CD14-positive monocyte (primary cell): Measurements from ENCODE around the gene HMGB4. TPM values are rescaled to one million over a fixed set of nuclear protein-coding genes. Genes with fewer than 3 reads are reported as not detected.

Experiments used
- DNase-seq, 3 donors: peaks; one replicate each; pipeline ENCODE4 v3.0.0-alpha.2; 2011 to 2022
- H2AFZ ChIP-seq: 2 replicates; pipeline ENCODE4 v1.6.0; 2012; ENCODE audit warnings: mild to moderate bottlenecking, low read depth, low read length, inconsistent platforms; ENCODE audit not compliant: insufficient read depth, poor library complexity, severe bottlenecking
- H3K27ac ChIP-seq, 2 donors: 1 replicate in 1 of 2; 2 replicates in 1 of 2; pipeline ENCODE4 v1.5.1; 2012 to 2013; ENCODE audit warnings: low read length in 2 of 2, control low read depth in 1 of 2, inconsistent platforms in 1 of 2, low read depth in 1 of 2, mild to moderate bottlenecking in 1 of 2
- H3K27me3 ChIP-seq, 2 donors: one replicate each; pipeline versions ENCODE4 v1.6.0 to v1.6.1; 2011 to 2013; ENCODE audit warnings: low read length in 2 of 2; ENCODE audit not compliant: control insufficient read depth in 2 of 2, insufficient read depth in 2 of 2
- H3K36me3 ChIP-seq, 2 donors: replicated peaks in 1 of 2; 1 replicate in 1 of 2; 2 replicates in 1 of 2; pipeline versions ENCODE4 v1.5.1 to v1.6.1; 2012 to 2013; ENCODE audit warnings: low read length in 2 of 2, control low read depth in 1 of 2, inconsistent platforms in 1 of 2, mild to moderate bottlenecking in 1 of 2; ENCODE audit not compliant: insufficient read depth in 2 of 2, control insufficient read depth in 1 of 2
- H3K4me1 ChIP-seq, 2 donors: 1 replicate in 1 of 2; 2 replicates in 1 of 2; pipeline versions ENCODE4 v1.5.1 to v1.6.1; 2012 to 2013; ENCODE audit warnings: low read length in 2 of 2, control low read depth in 1 of 2, inconsistent platforms in 1 of 2, mild to moderate bottlenecking in 1 of 2, moderate library complexity in 1 of 2; ENCODE audit not compliant: insufficient read depth in 2 of 2, control insufficient read depth in 1 of 2
- H3K4me2 ChIP-seq: replicated peaks from 2 replicates; pipeline ENCODE3; 2012; ENCODE audit warnings: low read length, moderate library complexity, mild to moderate bottlenecking; ENCODE audit not compliant: poor library complexity, severe bottlenecking; ENCODE audit errors: extremely low read depth
- H3K4me3 ChIP-seq, 3 experiments: fragments of 200-600 bp in 1 of 3; sonication (generic) in 1 of 3; replicated peaks in 1 of 3; 1 replicate in 2 of 3; 2 replicates in 1 of 3; pipeline ENCODE4 v1.5.1; 2011 to 2013; ENCODE audit warnings: low read length in 3 of 3, mild to moderate bottlenecking in 3 of 3, control low read depth in 2 of 3, low read depth in 2 of 3, inconsistent platforms in 1 of 3, moderate library complexity in 1 of 3
- H3K79me2 ChIP-seq: 2 replicates; pipeline ENCODE4 v1.6.0; 2012; ENCODE audit warnings: mild to moderate bottlenecking, control low read depth, inconsistent platforms, low read length, moderate library complexity; ENCODE audit not compliant: insufficient read depth
- H3K9ac ChIP-seq: 2 replicates; pipeline ENCODE4 v1.6.0; 2017; ENCODE audit warnings: low read length, mild to moderate bottlenecking; ENCODE audit not compliant: insufficient read depth, poor library complexity, severe bottlenecking
- H3K9me3 ChIP-seq, 2 donors: replicated peaks in 1 of 2; 1 replicate in 1 of 2; 2 replicates in 1 of 2; pipeline versions ENCODE4 v1.5.1 to v1.6.1; 2012 to 2013; ENCODE audit warnings: low read length in 2 of 2, control low read depth in 1 of 2; ENCODE audit not compliant: control insufficient read depth in 1 of 2, insufficient read depth in 1 of 2
- H4K20me1 ChIP-seq: 2 replicates; pipeline ENCODE4 v1.6.0; 2012; ENCODE audit warnings: mild to moderate bottlenecking, low read length, control low read depth, moderate library complexity; ENCODE audit not compliant: insufficient read depth
- H3K27ac Mint-ChIP-seq, 7 donors: one replicate each; pipeline ENCODE4 v1.8.0; 2020; ENCODE audit warnings: mild to moderate bottlenecking in 7 of 7, mixed read lengths in 7 of 7, moderate library complexity in 6 of 7, inconsistent platforms in 2 of 7
- H3K27me3 Mint-ChIP-seq, 3 donors: one replicate each; pipeline ENCODE4 v1.8.0; 2021 to 2022; ENCODE audit warnings: low read depth in 3 of 3, mild to moderate bottlenecking in 3 of 3, mixed read lengths in 3 of 3, moderate library complexity in 3 of 3, inconsistent platforms in 1 of 3
- H3K36me3 Mint-ChIP-seq, 2 donors: one replicate each; pipeline ENCODE4 v1.8.0; 2020; ENCODE audit warnings: mixed read lengths in 2 of 2, inconsistent platforms in 1 of 2, mild to moderate bottlenecking in 1 of 2
- H3K4me1 Mint-ChIP-seq: one replicate; pipeline ENCODE4 v1.8.0; 2020; ENCODE audit warnings: mild to moderate bottlenecking, mixed read lengths
- H3K4me3 Mint-ChIP-seq, 2 donors: one replicate each; pipeline ENCODE4 v1.8.0; 2020; ENCODE audit warnings: mild to moderate bottlenecking in 2 of 2, mixed read lengths in 2 of 2, moderate library complexity in 1 of 2
- H3K9me3 Mint-ChIP-seq, 7 donors: one replicate each; pipeline ENCODE4 v1.8.0; 2020 to 2022; ENCODE audit warnings: mixed read lengths in 7 of 7, mild to moderate bottlenecking in 6 of 7, moderate library complexity in 6 of 7, inconsistent platforms in 2 of 7
- WGBS: methylation state at CpG from one replicate; pipeline ENCODE4 v1.1.5; 2013; ENCODE audit warnings: missing lambda C conversion rate; ENCODE audit not compliant: insufficient coverage; 5-methylcytosine and 5-hydroxymethylcytosine counted together
- intact Hi-C, 2 donors: fragments of 100-400 bp; cut with micrococcal nuclease; formaldehyde crosslinking; loops; one replicate each; pipeline versions ENCODE4 v1.15.0 to v1.15.1; 2023
- polyA plus RNA-seq, 3 donors: library from polyadenylated mRNA; depleted of rRNA in 1 of 3; unstranded in 2 of 3; stranded (reverse) in 1 of 3; fragments of 300-500 nt in 2 of 3; fragments of >200 nt in 1 of 3; fragmentation: Illumina TruSeq in 2 of 3; gene quantifications; 1 replicate in 2 of 3; 2 replicates in 1 of 3; pipeline ENCODE4 v1.2.3, GENCODE V29; 2012 to 2021
- TF ChIP-seq, protein P1 (sequence below): fragments of 200-600 bp; IDR thresholded peaks from one replicate; pipeline ENCODE4 v1.8.0; 2022; ENCODE audit warnings: antibody characterized with exemption, mild to moderate bottlenecking

The HMGB4 gene
- polyA plus RNA-seq, 3 donors = not detected

DNA sequence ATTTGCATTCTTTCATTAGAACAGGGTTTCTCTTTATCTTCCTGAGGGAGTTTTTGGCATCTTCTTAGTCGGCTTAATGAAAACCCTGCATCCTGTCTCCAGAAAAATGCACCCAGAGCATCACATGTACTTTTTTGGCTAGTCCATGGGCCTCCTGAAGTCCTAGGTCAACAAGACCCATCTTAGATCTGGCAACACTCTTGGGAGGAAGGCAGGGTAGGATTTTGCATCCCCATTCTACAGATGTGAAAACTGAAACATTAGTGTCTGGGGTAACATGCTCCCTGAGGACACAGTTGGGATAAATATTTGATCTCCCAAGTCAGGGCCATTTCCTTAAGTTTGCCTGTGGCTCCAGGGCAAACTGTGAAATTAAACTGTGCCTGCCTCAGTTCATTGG lies 40.0 kb upstream of the HMGB4 start:
- Histone ChIP-seq H3K9me3 (peaks cover 9 to 11% of the 10 kb centered on the region in 2 donors), H2AFZ (no peak overlapping the region), H3K4me2 (no peak overlapping the region), H3K36me3 (no peaks in the 10 kb centered on the region), H3K4me1 (no peaks in the 10 kb centered on the region), H3K9ac (no peak overlapping the region), H3K27me3 (no peaks in the 10 kb centered on the region), H3K27ac (no peak overlapping the region), H3K79me2 (no peaks in the 10 kb centered on the region), H4K20me1 (no peaks in the 10 kb centered on the region), H3K4me3 (no peak overlapping the region)
- no peak for DNase-seq
- no peak overlapping the region for H3K27ac Mint-ChIP-seq
- peaks cover 0 to 39% (median 6%) of the 10 kb centered on the region in 7 donors for H3K9me3 Mint-ChIP-seq
- intact Hi-C loops = no loop called here
- no peak overlapping the region for H3K4me3 Mint-ChIP-seq
- no peaks in the 10 kb centered on the region for H3K4me1 Mint-ChIP-seq
- 100% methylated on average over 1 of the region's 1 CpG for WGBS
- peaks cover 1 to 9% (median 2%) of the 10 kb centered on the region in 3 donors for H3K27me3 Mint-ChIP-seq
- no peaks in the 10 kb centered on the region for H3K36me3 Mint-ChIP-seq
- TF ChIP-seq, protein P1, sequence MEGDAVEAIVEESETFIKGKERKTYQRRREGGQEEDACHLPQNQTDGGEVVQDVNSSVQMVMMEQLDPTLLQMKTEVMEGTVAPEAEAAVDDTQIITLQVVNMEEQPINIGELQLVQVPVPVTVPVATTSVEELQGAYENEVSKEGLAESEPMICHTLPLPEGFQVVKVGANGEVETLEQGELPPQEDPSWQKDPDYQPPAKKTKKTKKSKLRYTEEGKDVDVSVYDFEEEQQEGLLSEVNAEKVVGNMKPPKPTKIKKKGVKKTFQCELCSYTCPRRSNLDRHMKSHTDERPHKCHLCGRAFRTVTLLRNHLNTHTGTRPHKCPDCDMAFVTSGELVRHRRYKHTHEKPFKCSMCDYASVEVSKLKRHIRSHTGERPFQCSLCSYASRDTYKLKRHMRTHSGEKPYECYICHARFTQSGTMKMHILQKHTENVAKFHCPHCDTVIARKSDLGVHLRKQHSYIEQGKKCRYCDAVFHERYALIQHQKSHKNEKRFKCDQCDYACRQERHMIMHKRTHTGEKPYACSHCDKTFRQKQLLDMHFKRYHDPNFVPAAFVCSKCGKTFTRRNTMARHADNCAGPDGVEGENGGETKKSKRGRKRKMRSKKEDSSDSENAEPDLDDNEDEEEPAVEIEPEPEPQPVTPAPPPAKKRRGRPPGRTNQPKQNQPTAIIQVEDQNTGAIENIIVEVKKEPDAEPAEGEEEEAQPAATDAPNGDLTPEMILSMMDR = no peak

DNA sequence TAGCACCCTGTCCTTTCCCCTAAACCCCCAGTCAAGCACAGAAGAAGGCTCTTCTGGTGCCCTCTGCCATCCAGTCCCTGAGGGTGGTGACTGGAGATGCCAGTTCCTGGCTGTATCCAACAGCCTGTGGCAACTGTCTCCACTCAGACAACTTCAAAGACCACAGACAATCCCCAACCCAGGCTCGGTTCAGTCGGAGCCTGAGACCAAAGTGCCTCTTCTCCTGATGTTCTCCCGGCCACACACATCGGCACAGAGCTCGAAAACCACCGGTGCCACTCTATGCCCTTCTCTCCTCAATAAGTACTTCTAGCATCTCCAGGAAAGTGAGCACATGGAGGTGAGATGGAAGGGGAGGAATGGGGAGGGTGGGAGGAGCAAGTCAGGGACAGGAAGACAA lies 39.6 kb upstream of the HMGB4 start:
- TF ChIP-seq, protein P1 = no peak
- Histone ChIP-seq H3K27ac (no peak overlapping the region), H3K4me3 (no peak overlapping the region), H3K36me3 (no peaks in the 10 kb centered on the region), H3K9me3 (peaks cover 11 to 12% of the 10 kb centered on the region in 2 donors), H4K20me1 (no peaks in the 10 kb centered on the region), H3K4me2 (no peak overlapping the region), H3K27me3 (no peaks in the 10 kb centered on the region), H3K4me1 (no peaks in the 10 kb centered on the region), H3K9ac (no peak overlapping the region), H3K79me2 (no peaks in the 10 kb centered on the region), H2AFZ (no peak overlapping the region)
- Mint-ChIP-seq H3K27me3 (peaks cover 1 to 9% (median 2%) of the 10 kb centered on the region in 3 donors), H3K4me1 (no peaks in the 10 kb centered on the region), H3K36me3 (no peaks in the 10 kb centered on the region), H3K4me3 (no peak overlapping the region), H3K9me3 (peaks cover 1 to 44% (median 8%) of the 10 kb centered on the region in 7 donors), H3K27ac (no peak overlapping the region)
- whole genome bisulfite sequencing = 100% methylated on average over 2 of the region's 6 CpGs
- intact Hi-C loops = no loop called here
- DNase-seq = no peak
